H1 (cell line): ENCODE measurements around the gene CCDC141. TPM values are rescaled to one million over a fixed set of nuclear protein-coding genes. Genes with fewer than 3 reads are reported as not detected.

Experiments
- BACH1 ChIP-seq: IDR thresholded peaks from 2 replicates; pipeline ENCODE4 v1.6.1; 2012; ENCODE audit warnings: low read length, improper control_type of control experiment
- SP2 ChIP-seq: IDR thresholded peaks from 2 replicates; pipeline ENCODE4 v1.6.1; 2012; ENCODE audit warnings: mild to moderate bottlenecking, low read length, inconsistent platforms
- YY1 ChIP-seq: IDR thresholded peaks from 2 replicates; pipeline ENCODE4 v1.6.1; 2011; ENCODE audit warnings: low read depth, mild to moderate bottlenecking, low read length
- polyA plus RNA-seq, 7 experiments: library from polyadenylated mRNA; depleted of rRNA in 3 of 7; stranded (reverse) in 5 of 7; unstranded in 2 of 7; fragments of >200 nt in 5 of 7; fragments of 200-250 nt in 2 of 7; gene quantifications; 1 replicate in 5 of 7; 2 replicates in 1 of 7; 4 replicates in 1 of 7; pipeline versions ENCODE4 v1.2.1 to v1.2.3, GENCODE V29; 2011 to 2013; ENCODE audit warnings: missing spikeins in 2 of 7, mixed read lengths in 2 of 7
- total RNA-seq: library from RNA; stranded (reverse); fragmentation: NEBNext Ultra II Directional; extraction: Animal tissue kit (Norgen Biotek cat#: 25700); gene quantifications from 2 replicates; pipeline ENCODE4 v1.2.1, GENCODE V29; 2021

Gene CCDC141
- total and polyA plus RNA-seq, 2 of the 8 experiments (the other 6 are each of a cell fraction or from before 2014, with no cell fraction given), result 0.56 to 21.6 TPM

- TF ChIP-seq YY1, result no peak
- TF ChIP-seq SP2, result no peak
- TF ChIP-seq BACH1, result no peak
Observed at GRCh38 chr2:178923546-178923945, 126.4 kb downstream of the CCDC141 start (continued).
